Left kidney (tissue), 8 donors: ENCODE measurements around the gene CUL3. TPM values are rescaled to one million over a fixed set of nuclear protein-coding genes. Genes with fewer than 3 reads are reported as not detected.
"Not testable (repeated sequence)": the region's sequence is repeated elsewhere in the genome, so short reads cannot be mapped to it uniquely, and the experiment has no call there.

Source experiments
- DNase-seq: peaks from one replicate; pipeline ENCODE4 v3.0.0-alpha.2; 2013
- long read RNA-seq, 8 donors: transcript quantifications; one replicate each; lab custom pipeline, GENCODE V29; 2026
- polyA plus RNA-seq: library from polyadenylated mRNA; unstranded; fragments of 120-200 nt; gene quantifications from one replicate; pipeline ENCODE4 v1.2.1, GENCODE V29; 2013; ENCODE audit not compliant: insufficient read length

CUL3 gene
- 136 TPM for polyA plus RNA-seq
- long read RNA-seq, donor 1, full-length matches to known transcripts: 15 of 26 reads
- long read RNA-seq, donor 1, partial matches to known transcripts: 11 of 26 reads
- long read RNA-seq, donor 1, other reads (novel, unspliced or antisense): 0 of 26 reads
- long read RNA-seq, donor 2, full-length matches to known transcripts: 9 of 19 reads
- long read RNA-seq, donor 2, partial matches to known transcripts: 10 of 19 reads
- long read RNA-seq, donor 2, other reads (novel, unspliced or antisense): 0 of 19 reads
- long read RNA-seq, donor 3, full-length matches to known transcripts: 9 of 16 reads
- long read RNA-seq, donor 3, partial matches to known transcripts: 7 of 16 reads
- long read RNA-seq, donor 3, other reads (novel, unspliced or antisense): 0 of 16 reads
- long read RNA-seq, donor 4, partial matches to known transcripts: 0 of 2 reads
- long read RNA-seq, donor 4, other reads (novel, unspliced or antisense): 0 of 2 reads
- long read RNA-seq, donor 5, full-length matches to known transcripts: 23 of 23 reads
- long read RNA-seq, donor 5, partial matches to known transcripts: 0 of 23 reads
- long read RNA-seq, donor 5, other reads (novel, unspliced or antisense): 0 of 23 reads
- long read RNA-seq, donor 6, full-length matches to known transcripts: 10 of 10 reads
- long read RNA-seq, donor 6, partial matches to known transcripts: 0 of 10 reads
- long read RNA-seq, donor 6, other reads (novel, unspliced or antisense): 0 of 10 reads
- long read RNA-seq, donor 7, full-length matches to known transcripts: 9 of 40 reads
- long read RNA-seq, donor 7, partial matches to known transcripts: 31 of 40 reads
- long read RNA-seq, donor 7, other reads (novel, unspliced or antisense): 0 of 40 reads
- long read RNA-seq, donor 8, full-length matches to known transcripts: 6 of 6 reads
- long read RNA-seq, donor 8, partial matches to known transcripts: 0 of 6 reads
- long read RNA-seq, donor 8, other reads (novel, unspliced or antisense): 0 of 6 reads

- DNase-seq: peak; percentile 99
Measured at GRCh38 chr2:224585211-224586088, at the start of gene CUL3. CUL3 (minus strand) TSS chr2:224585363; CDS start chr2:224585009, 354 bp downstream.

DNA sequence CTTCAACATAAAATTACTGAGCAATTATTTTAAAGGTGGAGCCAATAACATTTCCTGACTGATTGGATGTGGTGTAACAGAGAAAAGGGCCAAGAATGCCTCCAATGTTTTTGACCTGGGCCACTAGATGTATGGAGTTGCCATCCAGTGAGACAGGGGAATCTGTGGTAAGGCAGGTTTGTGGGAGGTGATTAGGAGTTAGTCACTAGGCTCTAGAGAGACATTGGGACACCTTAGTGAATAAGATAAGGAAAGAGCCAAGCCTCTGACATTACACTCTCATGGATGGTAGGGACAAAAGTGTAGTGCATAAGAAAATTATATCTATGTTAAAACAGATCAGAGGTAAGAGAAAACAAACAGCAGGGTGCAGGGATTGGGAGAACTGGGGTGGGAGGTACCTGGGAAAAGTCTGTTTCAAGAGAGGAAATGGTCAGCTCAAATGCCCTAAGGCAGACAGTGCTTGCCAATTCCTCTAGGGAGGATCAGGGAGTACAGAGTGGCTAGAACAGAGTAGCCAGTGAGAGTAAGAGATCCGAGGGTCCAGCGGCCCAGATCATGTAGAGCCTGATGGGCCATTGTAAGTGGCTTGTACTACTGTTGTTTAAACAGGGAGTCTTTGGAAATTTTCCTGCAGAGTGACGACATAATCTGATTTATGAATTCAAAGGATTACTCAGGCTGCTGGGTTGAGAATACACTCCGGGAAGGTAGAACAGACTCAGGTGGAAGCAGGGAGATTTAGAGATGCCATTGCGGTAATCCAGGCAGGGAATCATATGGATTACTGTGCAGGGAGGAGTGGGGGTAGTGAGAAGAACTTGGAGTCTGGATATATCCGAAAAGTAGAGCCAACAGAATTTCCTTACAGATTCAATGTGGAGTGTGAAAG lies 45.7 kb upstream of the CUL3 start:
- DNase-seq: no peak

DNA sequence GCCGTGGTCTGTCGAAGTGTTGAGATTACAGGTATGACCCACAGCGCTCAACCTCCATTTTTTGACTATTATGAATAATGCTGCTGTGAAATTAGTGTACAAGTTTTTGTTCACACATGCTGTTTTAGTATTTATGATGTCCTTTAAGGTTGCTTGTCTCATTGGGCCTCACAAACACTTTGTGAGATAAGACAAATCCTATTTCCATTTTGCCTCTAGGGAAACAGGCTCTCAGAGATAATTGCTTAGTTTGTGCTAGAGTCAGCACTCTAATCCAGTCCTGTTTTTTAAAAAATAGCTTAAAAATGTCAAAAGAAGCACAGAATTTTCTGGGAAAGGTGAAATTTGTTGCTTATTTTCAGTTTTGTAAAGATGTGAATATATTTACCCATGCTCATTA lies 43.3 kb upstream of the CUL3 start:
- DNase-seq: no peak

DNA sequence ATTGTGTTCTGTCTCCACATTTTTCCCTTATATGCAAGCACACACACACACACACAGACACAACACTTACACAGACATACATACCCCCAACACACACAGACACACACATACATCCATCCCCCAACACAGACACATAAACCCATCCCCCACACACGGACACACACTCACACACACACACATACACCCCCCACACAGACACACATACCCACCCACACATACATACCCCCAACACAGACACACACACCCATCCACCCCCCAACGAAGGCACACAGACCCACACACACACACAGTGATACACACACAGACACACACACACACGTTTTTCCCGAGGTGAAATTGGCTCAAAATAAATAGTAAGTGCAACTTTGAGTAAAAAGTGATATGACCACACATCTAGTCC lies 41.6 kb upstream of the CUL3 start:
- no peak for DNase-seq

GRCh38 chr2:224613543-224614286 lies 28.6 kb upstream of the CUL3 start:
- no peak for DNase-seq

DNA sequence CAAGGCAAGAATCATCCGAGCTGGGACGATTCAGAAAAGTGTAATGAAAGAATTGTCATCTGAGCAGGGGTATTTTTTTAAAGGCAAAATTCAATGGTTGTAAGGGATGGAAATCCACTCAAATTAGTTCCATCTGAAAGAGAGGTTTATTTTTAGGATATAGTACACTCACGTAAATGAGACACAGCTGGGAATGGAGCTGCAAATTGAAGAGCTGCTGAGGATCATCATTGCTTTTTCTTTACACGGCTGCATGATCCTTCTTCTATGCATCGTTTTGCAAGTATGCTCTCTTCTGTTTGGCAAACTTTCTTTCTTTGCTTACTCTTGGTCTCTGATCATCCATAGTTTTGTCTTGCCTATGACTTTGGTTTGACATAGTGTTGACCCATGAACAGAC lies 27.4 kb upstream of the CUL3 start:
- DNase-seq: no peak

- DNase-seq: no peak
Measured at GRCh38 chr2:224611938-224612337, 26.8 kb upstream of the CUL3 start.

DNA sequence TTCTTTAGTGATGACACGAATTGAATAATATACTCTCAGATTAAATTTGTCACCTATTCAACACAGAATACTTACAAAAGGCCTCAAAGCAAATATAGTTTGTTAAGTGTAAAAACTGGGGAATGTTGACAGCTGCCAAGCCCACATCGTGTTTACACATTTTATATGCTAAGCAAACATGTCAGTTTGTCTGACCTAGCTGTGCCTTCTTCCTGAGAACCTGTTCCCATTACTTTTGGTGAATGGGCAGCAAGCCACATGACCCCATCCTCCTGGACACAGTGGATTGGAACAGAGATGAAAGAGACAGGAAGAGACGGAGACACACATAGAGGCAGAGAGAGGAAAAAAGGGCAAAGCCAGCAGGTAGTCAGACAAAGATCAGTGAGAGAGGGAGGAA lies 22.9 kb upstream of the CUL3 start:
- DNase-seq: no peak

DNA sequence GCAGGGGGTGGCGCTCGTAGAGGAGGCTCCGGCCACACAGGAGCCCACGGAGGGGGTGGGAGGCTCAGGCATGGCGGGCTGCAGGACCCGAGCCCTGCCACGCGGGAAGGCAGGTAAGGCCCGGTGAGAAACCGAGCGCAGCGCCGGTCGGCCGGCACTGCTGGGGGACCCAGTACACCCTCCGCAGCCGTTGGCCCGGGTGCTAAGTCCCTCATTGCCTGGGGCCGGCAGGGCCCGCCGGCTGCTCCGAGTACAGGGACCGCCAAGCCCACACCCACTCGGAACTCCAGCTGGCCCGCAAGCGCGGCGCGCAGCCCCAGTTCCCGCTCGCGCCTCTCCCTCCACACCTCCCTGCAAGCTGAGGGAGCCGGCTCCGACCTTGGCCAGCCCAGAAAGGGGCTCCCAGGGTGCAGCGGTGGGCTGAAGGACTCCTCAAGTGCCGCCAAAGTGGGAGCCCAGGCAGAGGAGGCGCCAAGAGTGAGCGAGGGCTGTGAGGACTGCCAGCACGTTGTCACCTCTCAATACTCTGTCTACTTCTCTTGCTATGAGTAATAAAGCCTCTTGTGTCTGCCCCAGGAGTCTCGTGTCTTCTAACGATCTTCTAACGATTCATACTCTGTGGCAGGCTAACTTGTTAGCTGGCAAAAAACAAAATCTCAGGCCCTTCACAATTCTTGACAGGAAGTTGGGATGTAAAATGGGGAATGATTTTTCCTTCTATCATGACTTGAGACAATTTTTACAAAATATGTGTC lies 18.8 kb upstream of the CUL3 start:
- DNase-seq: not testable (repeated sequence)

- not testable (repeated sequence) for DNase-seq
Measured at GRCh38 chr2:224602778-224603375, 17.7 kb upstream of the CUL3 start.

GRCh38 chr2:224601923-224602322 lies 16.8 kb upstream of the CUL3 start:
- DNase-seq: no peak

- DNase-seq: no peak
Measured at GRCh38 chr2:224598678-224599077, 13.5 kb upstream of the CUL3 start.

DNA sequence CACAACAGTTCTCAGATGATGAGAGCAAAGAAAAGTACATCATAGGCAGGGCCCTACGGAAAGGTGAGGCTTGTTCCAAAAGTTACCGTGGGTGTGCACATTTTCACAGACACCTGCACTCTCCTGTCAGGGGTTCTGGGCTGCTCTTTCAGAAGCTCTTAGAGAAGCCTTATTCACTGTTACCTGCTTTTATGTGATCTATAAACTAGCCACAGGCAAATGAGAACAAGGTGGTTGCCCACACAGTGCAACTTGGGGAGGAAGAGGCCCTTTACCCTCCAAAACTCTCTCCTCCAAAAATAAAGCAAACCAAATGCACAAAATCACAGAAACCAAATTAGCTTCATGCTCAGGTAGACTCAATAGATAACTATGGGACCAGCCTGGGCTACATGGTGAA lies 11.1 kb upstream of the CUL3 start:
- DNase-seq: no peak

DNA sequence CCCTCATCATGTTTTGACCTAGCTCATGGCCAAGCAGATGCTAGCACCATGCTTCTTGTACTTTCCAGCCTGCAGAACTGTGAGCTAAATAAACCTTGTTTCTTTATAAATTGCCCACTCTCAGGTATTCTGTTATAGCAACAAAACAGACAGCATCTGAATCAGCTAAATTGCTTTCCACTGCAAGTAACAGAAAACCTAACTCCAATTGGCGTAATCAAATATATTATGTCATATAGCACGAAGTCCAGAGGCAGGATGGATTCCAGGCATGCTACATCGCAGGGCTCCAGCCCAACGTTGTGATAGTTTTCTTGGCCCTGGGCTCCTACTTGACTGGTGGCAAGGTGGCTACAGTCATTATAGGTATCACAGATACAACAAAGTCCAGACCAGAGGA lies 10.4 kb upstream of the CUL3 start:
- no peak for DNase-seq

DNA sequence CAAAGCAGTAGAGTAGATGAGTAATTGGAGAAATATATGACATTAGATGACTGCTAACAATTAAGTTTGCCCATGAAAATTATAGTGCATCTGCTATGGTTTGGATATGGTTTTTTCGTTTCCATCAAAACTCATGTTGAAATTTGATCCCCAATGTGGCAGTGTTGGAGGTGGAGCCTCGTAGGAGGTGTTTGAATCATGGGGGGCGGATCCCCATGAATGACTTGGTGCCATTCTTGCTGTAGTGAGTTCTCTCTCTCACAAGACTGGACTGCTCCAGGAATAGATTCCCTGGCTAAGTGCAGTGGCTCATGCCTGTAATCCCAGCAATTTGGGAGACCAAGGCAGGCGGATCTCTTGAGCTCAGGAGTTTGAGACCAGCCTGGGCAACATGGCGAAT lies 9.7 kb upstream of the CUL3 start:
- DNase-seq: no peak

DNA sequence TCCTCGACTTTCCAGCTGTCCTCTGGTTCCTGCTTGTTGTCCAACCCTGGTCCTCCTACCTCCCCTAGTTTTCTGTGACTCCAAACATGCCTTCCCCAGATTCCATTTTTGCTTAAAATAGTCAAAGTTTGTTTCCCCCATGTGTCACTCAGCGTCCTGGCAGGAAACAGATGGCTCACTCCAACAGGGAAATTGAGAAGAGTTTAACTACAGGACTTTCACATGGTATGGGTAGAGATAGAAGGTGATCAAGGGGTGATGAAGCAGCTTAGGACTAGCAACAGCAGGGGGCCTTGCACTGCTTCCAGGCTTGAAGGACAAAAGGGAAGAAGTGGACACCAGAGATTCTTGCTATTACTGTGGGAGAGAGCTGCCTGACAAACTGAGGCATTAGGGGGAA lies 6.1 kb upstream of the CUL3 start:
- DNase-seq: no peak

DNA sequence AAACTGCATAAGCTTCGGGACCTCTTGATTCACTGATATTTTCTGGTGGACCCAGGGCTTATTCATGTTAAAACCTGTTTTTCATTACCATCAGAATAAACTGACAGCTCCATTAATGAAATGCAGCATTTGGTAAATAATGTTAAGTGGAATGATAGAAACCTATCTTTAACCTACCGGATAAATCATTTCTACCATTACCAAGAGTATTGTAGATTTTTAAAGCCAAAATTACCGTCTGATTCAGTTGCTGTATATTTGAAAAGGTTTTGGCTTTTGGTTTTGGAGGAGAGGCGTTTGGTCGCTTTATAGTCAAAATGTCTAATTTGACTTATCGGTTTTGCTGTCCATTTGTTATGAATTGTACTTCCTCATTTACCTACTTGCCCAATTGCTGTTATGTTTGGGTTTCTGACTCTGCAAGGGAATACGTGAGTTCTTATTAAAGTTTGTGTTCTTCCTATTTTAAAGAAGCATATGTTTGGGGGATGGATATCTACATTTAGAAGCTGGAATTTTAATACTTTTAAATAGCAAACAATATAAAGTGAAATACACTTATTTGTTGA lies 1.0 kb upstream of the CUL3 start:
- DNase-seq: no peak

DNA sequence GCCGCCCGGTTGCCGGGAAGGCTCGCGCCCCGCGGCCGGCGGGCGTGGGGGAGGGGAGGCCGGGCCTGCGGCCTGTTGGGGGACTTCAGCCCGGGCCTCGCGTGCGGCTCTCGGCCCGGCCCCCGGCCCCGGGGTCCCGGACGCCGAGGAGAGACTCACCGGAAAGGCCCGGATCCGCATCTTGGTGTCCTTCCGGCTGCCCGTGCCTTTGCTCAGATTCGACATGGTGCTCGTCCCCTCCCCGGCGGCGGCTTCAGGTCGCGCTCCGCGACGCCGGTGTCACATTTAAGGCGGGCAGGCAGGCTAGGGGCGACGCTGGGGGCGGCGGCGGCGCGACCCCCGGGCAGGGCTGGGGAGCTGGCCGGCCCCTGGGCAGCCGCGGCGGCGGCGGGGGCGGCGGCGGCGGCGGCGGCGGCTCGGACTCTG lies 365 bp downstream of the CUL3 start:
- DNase-seq: peak; percentile 26
